GM19193 (cell line): ENCODE results near the gene RAET1L.

Experiments used
- POLR2A ChIP-seq: IDR thresholded peaks from 4 replicates; pipeline ENCODE4 v1.6.1; 2011; ENCODE audit not compliant: insufficient read depth, insufficient read length; ENCODE audit errors: extremely low read depth

RAET1L gene

GRCh38 chr6:150055131-150055530 lies 29.8 kb upstream of the RAET1L start:
- no peak for TF ChIP-seq POLR2A

DNA sequence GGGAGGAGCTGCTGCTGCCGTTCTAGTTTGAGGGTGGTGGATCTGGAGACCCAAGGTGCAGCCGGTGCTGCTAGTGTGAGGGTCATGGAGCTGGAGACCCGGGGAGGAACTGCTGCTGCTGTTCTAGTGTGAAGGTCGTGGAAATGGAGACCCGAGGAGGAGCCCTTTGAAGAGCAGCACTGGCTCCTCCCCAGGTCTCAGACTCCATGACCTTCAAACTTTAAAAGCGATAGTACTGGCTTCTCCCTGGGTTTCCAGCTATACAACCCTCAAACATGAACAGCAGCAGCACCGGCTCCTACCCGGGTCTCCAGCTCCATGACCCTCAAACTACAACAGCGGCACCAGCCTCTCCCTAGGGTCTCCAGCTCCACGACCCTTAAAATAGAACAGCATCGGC lies 28.1 kb upstream of the RAET1L start:
- no peak for TF ChIP-seq POLR2A

DNA sequence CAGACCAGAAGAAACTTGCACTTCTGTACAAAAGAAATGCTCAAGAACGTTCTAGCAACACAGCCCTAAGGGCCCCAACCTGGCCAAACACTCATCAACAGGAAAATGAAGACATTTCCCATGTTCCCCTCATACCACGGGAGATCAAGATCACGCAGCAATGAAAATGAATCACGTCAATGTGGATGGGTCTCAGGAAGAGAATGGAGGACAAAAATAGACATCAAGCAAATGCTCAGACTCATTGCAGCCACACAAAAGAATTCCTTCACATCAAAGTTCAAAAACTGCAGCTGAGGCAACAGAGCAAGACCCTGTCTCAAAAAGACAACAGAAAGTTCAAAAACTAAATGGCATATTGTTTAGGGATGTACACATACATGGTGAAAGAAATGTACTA lies 25.5 kb upstream of the RAET1L start:
- no peak for TF ChIP-seq POLR2A

DNA sequence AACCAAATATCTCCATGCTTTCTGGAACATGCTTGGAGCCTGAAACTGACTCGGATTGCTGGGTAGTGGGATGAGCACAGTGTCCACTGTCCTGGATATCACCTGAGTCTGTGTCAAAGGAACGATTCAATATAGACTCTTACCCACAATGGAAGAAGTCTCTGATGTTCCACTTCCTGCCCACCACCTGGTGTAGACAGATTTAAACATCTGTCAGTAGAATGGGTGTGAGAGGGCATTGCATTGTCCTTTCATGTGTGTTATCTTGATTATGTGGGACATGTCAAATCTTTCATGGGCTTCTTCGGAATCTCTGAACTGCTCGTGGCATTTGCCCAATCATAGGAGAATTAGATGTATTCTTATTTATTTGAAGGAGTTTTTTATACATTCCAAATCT lies 22.8 kb upstream of the RAET1L start:
- no peak for TF ChIP-seq POLR2A

DNA sequence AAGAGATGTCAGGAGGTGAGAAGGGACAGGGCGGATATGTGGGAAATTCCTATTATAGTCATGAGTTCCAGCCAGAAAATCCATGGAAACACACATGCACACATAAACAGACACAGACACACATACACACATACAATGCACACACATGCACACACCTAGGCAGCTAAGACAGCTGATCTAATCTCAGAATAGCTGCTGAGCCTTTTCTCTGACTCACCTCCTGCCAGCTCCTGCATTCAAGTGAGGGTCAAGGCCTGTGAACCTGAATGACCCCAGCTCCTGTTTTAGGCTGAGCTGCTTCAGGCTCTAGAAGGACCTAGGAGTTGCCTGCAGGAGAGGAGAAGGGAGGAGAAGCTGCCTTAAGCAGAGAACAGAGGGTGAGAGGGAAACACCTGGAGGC lies 21.6 kb upstream of the RAET1L start:
- no peak for TF ChIP-seq POLR2A

DNA sequence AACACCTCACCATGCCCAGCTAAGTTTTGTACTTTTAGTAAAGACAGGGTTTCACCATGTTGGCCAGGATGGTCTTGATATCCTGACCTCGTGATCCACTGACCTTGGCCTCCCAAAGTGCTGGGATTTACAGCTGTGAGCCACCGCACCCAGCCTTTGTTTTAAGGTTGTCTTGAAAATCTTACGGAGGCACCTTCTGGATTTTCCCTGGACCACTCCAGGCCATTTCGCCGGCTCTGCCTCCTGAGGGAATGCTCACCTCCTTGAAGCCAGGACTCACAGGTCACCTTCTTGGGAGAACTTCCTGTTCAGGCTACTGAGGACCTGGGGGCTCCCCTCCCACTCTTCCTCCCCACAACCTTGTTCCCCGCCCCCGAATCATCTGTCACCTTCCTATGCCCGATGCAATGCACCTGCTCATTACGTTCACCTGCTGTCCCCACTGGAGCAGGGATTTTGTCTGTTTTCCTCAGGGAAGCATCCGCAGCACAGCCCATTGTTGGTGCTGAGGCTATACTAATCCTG lies 19.4 kb upstream of the RAET1L start:
- TF ChIP-seq POLR2A, result no peak

- no peak for TF ChIP-seq POLR2A
Observed at GRCh38 chr6:150043501-150044412, 18.4 kb upstream of the RAET1L start.

- no peak for TF ChIP-seq POLR2A
Observed at GRCh38 chr6:150043096-150043495, 17.8 kb upstream of the RAET1L start.

DNA sequence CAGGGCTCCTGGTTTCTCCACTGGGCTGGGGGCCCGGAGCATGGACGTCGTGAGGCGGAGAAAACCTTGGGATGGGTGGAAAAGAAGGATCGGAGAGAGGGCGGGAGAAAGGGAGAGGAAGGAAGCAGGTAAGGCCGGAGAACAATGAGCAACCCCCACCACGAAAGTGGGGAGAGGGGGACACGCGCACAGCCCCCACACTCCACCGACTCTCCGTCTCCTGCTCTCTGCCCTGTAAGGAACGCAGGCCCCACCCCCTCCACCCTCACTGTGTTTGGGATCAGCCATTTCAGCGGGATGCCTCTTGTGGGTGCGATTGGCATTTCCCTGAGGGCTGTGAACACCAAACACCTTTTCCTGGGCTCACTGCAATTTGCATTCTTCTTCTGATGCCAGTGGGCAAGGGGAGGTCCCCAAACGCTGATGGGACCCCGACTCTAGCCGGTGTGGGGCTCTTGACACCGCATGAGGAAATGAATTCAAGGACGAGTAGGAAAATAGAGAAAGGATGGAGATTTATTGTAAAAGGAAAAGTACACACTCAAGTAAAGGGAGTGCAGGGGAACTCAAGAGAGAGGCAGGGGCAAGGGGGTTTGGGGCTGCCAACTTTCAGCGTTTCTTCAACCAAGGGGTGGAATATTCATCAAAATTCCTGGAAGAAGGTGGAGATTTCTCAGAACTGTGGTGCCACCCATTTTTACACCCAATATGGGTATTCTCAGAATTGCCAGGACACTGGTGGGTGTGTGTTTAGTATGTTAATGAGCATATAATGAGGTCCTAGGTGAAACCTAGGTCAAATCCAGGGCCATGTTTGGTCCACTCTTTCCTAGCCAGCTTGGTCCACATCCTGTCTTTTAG lies 13.1 kb upstream of the RAET1L start:
- no peak for TF ChIP-seq POLR2A

- TF ChIP-seq POLR2A, result no peak
Observed at GRCh38 chr6:150037526-150038201, 12.3 kb upstream of the RAET1L start.

GRCh38 chr6:150036081-150036480 lies 10.7 kb upstream of the RAET1L start:
- no peak for TF ChIP-seq POLR2A

- no peak for TF ChIP-seq POLR2A
Observed at GRCh38 chr6:150033207-150033771, 8.0 kb upstream of the RAET1L start.

DNA sequence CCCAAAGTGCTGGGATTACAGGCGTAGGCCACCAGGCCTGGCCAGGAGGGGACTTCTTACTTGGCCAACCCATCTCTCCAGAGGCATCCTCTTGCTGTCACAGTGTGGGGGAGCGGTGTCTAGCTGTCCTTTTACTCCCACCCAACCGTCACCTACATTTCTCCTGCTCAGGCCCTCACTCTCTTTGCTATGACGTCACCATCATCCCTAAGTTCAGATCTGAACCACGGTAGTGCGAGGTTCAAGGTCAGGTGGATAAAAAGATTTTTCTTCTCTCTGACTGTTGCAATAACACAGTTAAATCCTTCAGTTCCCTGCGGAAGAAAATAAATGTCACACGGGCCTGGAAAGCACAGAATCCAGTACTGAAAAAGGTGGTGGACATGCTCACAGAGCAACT lies 7.3 kb upstream of the RAET1L start:
- TF ChIP-seq POLR2A, result no peak

- no peak for TF ChIP-seq POLR2A
Observed at GRCh38 chr6:150030611-150031010, 5.3 kb upstream of the RAET1L start.

DNA sequence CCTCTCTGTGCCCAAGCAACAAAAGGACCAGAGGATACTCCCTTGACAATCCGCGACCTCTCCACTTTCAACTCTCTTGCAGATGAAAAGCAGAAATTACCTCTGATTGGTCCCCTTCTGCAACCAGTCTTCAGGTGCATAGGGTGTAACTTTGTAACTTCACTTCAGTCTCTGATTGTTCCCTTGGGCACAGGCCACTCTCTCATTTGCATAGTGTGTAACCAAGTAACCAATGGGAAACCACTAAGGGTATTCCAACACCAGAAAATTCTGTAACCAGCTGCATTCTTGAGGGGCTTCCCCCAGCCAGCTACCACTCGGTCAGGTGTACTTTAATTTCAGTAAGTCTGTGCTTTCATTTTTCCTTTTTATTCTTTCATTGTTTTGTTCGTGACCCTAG lies 4.4 kb upstream of the RAET1L start:
- no peak for TF ChIP-seq POLR2A

DNA sequence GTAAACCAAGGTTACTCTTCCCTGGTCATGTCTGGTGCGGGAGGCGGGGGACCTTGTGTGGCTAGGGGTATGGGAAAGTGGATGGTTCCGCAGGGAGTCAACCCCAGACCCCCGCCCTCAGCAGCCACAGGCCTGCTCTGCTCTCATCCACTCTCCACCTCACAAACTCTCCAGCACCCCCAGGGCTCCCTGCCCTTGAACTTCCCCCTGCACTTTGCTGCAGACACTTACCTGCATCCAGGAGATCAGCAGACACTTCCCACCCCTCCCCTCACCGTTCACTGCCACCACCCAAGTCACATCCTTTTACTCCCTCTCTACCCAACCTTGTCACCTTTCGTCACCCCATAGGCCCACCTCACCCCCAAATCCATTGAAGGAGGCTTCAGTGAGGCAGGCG lies 3.9 kb upstream of the RAET1L start:
- no peak for TF ChIP-seq POLR2A

GRCh38 chr6:150028799-150029198 lies 3.5 kb upstream of the RAET1L start:
- TF ChIP-seq POLR2A, result no peak
